HEK293 (cell line): ENCODE data around the gene TNS1.
A peak's percentile ranks its signal among the peaks of the same experiment; 100 is the strongest.

Source experiments
- CTCF ChIA-PET: fragments of 350-600 bp; formaldehyde crosslinking; extraction: SDS; loops from one replicate; lab custom pipeline; 2021; ENCODE audit warnings: antibody characterized with exemption; lab: Yijun Ruan, JAX
- POLR2A ChIA-PET: fragments of 300-600 bp; formaldehyde crosslinking; extraction: SDS; loops from one replicate; lab custom pipeline; 2020; ENCODE audit warnings: antibody characterized with exemption, inconsistent platforms; lab: Yijun Ruan, JAX
- H3K27ac ChIP-seq: fragments of 200-500 bp; sonication (Bioruptor generic); 2 replicates; pipeline ENCODE4 v1.5.1; 2014; ENCODE audit warnings: low read depth, low read length, control low read depth, inconsistent platforms; ENCODE audit errors: extremely low read depth
- H3K36me3 ChIP-seq, 2 experiments: fragments of 200-500 bp in 1 of 2; sonication (Bioruptor generic) in 1 of 2; 1 replicate in 1 of 2; 2 replicates in 1 of 2; pipeline ENCODE4 v1.5.1; 2014 to 2017; ENCODE audit warnings: inconsistent platforms in 2 of 2, low read length in 2 of 2; ENCODE audit not compliant: control insufficient read depth in 2 of 2, insufficient read depth in 1 of 2
- H3K4me1 ChIP-seq: fragments of 200-500 bp; sonication (Bioruptor generic); 2 replicates; pipeline ENCODE4 v1.5.1; 2014; ENCODE audit warnings: mild to moderate bottlenecking, low read length, inconsistent platforms; ENCODE audit not compliant: control insufficient read depth, insufficient read depth
- H3K4me3 ChIP-seq: 2 replicates; pipeline ENCODE4 v1.5.1; 2011; ENCODE audit warnings: low read depth, mild to moderate bottlenecking, control low read depth, low read length, moderate library complexity
- H3K9me3 ChIP-seq: fragments of 200-500 bp; sonication (Bioruptor generic); 2 replicates; pipeline ENCODE4 v1.5.1; 2014; ENCODE audit warnings: low read depth, low read length, inconsistent platforms; ENCODE audit not compliant: control insufficient read depth, insufficient read depth
- BCL11A ChIP-seq: fragments of 450-650 bp; formaldehyde crosslinking; IDR thresholded peaks from 2 replicates; pipeline ENCODE4 v1.5.1; 2016; ENCODE audit warnings: low read depth, missing biosample characterization, missing genetic modification characterization
- GLIS2 ChIP-seq: fragments of 450-650 bp; formaldehyde crosslinking; IDR thresholded peaks from 2 replicates; pipeline ENCODE4 v1.5.1; 2016; ENCODE audit warnings: missing biosample characterization, missing genetic modification characterization
- KLF10 ChIP-seq: fragments of 450-650 bp; IDR thresholded peaks from 2 replicates; pipeline ENCODE4 v1.5.1; 2018; ENCODE audit warnings: missing biosample characterization, mild to moderate bottlenecking, missing genetic modification characterization
- KLF9 ChIP-seq: fragments of 450-650 bp; formaldehyde crosslinking; IDR thresholded peaks from 2 replicates; pipeline ENCODE4 v1.5.1; 2016; ENCODE audit warnings: missing biosample characterization, missing genetic modification characterization, low read depth
- PATZ1 ChIP-seq: fragments of 450-650 bp; formaldehyde crosslinking; IDR thresholded peaks from 2 replicates; pipeline ENCODE4 v1.5.1; 2016; ENCODE audit warnings: missing biosample characterization, missing genetic modification characterization
- SCRT2 ChIP-seq: fragments of 450-650 bp; formaldehyde crosslinking; IDR thresholded peaks from 2 replicates; pipeline ENCODE4 v1.5.1; 2016; ENCODE audit warnings: missing biosample characterization, missing genetic modification characterization
- TRIM28 ChIP-seq: IDR thresholded peaks from 2 replicates; pipeline ENCODE4 v1.6.1; 2011; ENCODE audit warnings: low read length, control low read depth, borderline replicate concordance
- ZBTB20 ChIP-seq: fragments of 450-650 bp; formaldehyde crosslinking; IDR thresholded peaks from 2 replicates; pipeline ENCODE4 v1.5.1; 2016; ENCODE audit warnings: missing biosample characterization, missing genetic modification characterization
- ZBTB48 ChIP-seq: fragments of 450-650 bp; formaldehyde crosslinking; IDR thresholded peaks from 2 replicates; pipeline ENCODE4 v1.5.1; 2016; ENCODE audit warnings: missing biosample characterization, missing genetic modification characterization
- ZEB2 ChIP-seq: fragments of 450-650 bp; formaldehyde crosslinking; IDR thresholded peaks from 2 replicates; pipeline ENCODE4 v1.5.1; 2016; ENCODE audit warnings: missing biosample characterization, missing genetic modification characterization
- ZNF23 ChIP-seq: fragments of 450-650 bp; formaldehyde crosslinking; IDR thresholded peaks from 2 replicates; pipeline ENCODE4 v1.5.1; 2016; ENCODE audit warnings: missing biosample characterization, missing genetic modification characterization, borderline replicate concordance
- ZNF248 ChIP-seq: fragments of 450-650 bp; formaldehyde crosslinking; IDR thresholded peaks from 2 replicates; pipeline ENCODE4 v1.5.1; 2017; ENCODE audit warnings: missing biosample characterization, missing genetic modification characterization
- ZNF335 ChIP-seq: fragments of 450-650 bp; formaldehyde crosslinking; conservative IDR thresholded peaks from 2 replicates; pipeline ENCODE4 v1.5.1; 2016; ENCODE audit warnings: missing biosample characterization, missing genetic modification characterization
- ZNF513 ChIP-seq: fragments of 450-650 bp; IDR thresholded peaks from 2 replicates; pipeline ENCODE4 v1.5.1; 2018; ENCODE audit warnings: missing biosample characterization, missing genetic modification characterization
- ZNF660 ChIP-seq: fragments of 450-650 bp; IDR thresholded peaks from 2 replicates; pipeline ENCODE4 v1.5.1; 2018; ENCODE audit warnings: missing biosample characterization, mild to moderate bottlenecking, missing genetic modification characterization
- ZNF785 ChIP-seq: fragments of 450-650 bp; formaldehyde crosslinking; IDR thresholded peaks from 2 replicates; pipeline ENCODE4 v1.5.1; 2016; ENCODE audit warnings: missing biosample characterization, missing genetic modification characterization
- ZSCAN18 ChIP-seq: fragments of 450-650 bp; formaldehyde crosslinking; IDR thresholded peaks from 2 replicates; pipeline ENCODE4 v1.5.1; 2016; ENCODE audit warnings: missing biosample characterization, missing genetic modification characterization
- TF ChIP-seq, protein P1 (sequence below): fragments of 450-650 bp; formaldehyde crosslinking; IDR thresholded peaks from 2 replicates; pipeline ENCODE4 v1.5.1; 2016; ENCODE audit warnings: missing biosample characterization, missing genetic modification characterization
- TF ChIP-seq, protein P2 (sequence below): fragments of 450-650 bp; IDR thresholded peaks from 2 replicates; pipeline ENCODE4 v1.5.1; 2018; ENCODE audit warnings: missing biosample characterization, mild to moderate bottlenecking, missing genetic modification characterization
- TF ChIP-seq, protein P3 (sequence below): fragments of 450-650 bp; formaldehyde crosslinking; IDR thresholded peaks from 2 replicates; pipeline ENCODE4 v1.5.1; 2016; ENCODE audit warnings: missing biosample characterization, missing genetic modification characterization, borderline replicate concordance

The TNS1 gene

GRCh38 chr2:217756375-217757107 is 246.3 kb downstream of the TNS1 start:
- ChIA-PET POLR2A (no interaction called here), CTCF (interaction anchor here (0.6 to 1.7 kb wide), 28 partner anchors 15 to 1244 kb away, joined by 3 to 7 read pairs (median 3); partner anchors contain the start of gene IGFBP5)
- H3K36me3 ChIP-seq, result no peaks in the 10 kb centered on the region
- H3K27ac ChIP-seq, result no peak overlapping the region
- no peak overlapping the region for H3K4me3 ChIP-seq
- H3K4me1 ChIP-seq, result no peaks in the 10 kb centered on the region; the same call in 1 of the 2 replicates
- no peaks in the 10 kb centered on the region for H3K9me3 ChIP-seq
- TF ChIP-seq ZNF513 (no peak), ZNF23 (tag by site-specific recombination) (no peak), ZNF660 (tag by site-specific recombination) (peak; percentile 24; the same call in 1 of the 2 replicates), ZBTB48 (tag by site-specific recombination) (0 out of 2 replicates have a peak, but pooled peaks have one; percentile 38), ZNF785 (tag by site-specific recombination) (no peak), ZEB2 (0 out of 2 replicates have a peak, but pooled peaks have one; percentile 18), KLF10 (no peak), ZNF248 (tag by site-specific recombination) (no peak), SCRT2 (tag by site-specific recombination) (peak; percentile 61; the same call in 1 of the 2 replicates), ZBTB20 (tag by site-specific recombination) (no peak), TRIM28 (0 out of 2 replicates have a peak, but pooled peaks have one; percentile 19), PATZ1 (tag by site-specific recombination) (peak; percentile 57), ZNF335 (tag by site-specific recombination) (peak; percentile 74), GLIS2 (peak; percentile 53), KLF9 (tag by site-specific recombination) (no peak), BCL11A (no peak), ZSCAN18 (no peak)
- TF ChIP-seq, protein P1, sequence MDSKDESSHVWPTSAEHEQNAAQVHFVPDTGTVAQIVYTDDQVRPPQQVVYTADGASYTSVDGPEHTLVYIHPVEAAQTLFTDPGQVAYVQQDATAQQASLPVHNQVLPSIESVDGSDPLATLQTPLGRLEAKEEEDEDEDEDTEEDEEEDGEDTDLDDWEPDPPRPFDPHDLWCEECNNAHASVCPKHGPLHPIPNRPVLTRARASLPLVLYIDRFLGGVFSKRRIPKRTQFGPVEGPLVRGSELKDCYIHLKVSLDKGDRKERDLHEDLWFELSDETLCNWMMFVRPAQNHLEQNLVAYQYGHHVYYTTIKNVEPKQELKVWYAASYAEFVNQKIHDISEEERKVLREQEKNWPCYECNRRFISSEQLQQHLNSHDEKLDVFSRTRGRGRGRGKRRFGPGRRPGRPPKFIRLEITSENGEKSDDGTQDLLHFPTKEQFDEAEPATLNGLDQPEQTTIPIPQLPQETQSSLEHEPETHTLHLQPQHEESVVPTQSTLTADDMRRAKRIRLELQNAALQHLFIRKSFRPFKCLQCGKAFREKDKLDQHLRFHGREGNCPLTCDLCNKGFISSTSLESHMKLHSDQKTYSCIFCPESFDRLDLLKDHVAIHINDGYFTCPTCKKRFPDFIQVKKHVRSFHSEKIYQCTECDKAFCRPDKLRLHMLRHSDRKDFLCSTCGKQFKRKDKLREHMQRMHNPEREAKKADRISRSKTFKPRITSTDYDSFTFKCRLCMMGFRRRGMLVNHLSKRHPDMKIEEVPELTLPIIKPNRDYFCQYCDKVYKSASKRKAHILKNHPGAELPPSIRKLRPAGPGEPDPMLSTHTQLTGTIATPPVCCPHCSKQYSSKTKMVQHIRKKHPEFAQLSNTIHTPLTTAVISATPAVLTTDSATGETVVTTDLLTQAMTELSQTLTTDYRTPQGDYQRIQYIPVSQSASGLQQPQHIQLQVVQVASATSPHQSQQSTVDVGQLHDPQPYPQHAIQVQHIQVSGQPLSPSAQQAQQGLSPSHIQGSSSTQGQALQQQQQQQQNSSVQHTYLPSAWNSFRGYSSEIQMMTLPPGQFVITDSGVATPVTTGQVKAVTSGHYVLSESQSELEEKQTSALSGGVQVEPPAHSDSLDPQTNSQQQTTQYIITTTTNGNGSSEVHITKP, result no peak; the same call in 1 of the 2 replicates
- TF ChIP-seq, protein P2, sequence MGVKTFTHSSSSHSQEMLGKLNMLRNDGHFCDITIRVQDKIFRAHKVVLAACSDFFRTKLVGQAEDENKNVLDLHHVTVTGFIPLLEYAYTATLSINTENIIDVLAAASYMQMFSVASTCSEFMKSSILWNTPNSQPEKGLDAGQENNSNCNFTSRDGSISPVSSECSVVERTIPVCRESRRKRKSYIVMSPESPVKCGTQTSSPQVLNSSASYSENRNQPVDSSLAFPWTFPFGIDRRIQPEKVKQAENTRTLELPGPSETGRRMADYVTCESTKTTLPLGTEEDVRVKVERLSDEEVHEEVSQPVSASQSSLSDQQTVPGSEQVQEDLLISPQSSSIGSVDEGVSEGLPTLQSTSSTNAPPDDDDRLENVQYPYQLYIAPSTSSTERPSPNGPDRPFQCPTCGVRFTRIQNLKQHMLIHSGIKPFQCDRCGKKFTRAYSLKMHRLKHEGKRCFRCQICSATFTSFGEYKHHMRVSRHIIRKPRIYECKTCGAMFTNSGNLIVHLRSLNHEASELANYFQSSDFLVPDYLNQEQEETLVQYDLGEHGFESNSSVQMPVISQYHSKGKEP (tag by site-specific recombination), result no peak
- TF ChIP-seq, protein P3, sequence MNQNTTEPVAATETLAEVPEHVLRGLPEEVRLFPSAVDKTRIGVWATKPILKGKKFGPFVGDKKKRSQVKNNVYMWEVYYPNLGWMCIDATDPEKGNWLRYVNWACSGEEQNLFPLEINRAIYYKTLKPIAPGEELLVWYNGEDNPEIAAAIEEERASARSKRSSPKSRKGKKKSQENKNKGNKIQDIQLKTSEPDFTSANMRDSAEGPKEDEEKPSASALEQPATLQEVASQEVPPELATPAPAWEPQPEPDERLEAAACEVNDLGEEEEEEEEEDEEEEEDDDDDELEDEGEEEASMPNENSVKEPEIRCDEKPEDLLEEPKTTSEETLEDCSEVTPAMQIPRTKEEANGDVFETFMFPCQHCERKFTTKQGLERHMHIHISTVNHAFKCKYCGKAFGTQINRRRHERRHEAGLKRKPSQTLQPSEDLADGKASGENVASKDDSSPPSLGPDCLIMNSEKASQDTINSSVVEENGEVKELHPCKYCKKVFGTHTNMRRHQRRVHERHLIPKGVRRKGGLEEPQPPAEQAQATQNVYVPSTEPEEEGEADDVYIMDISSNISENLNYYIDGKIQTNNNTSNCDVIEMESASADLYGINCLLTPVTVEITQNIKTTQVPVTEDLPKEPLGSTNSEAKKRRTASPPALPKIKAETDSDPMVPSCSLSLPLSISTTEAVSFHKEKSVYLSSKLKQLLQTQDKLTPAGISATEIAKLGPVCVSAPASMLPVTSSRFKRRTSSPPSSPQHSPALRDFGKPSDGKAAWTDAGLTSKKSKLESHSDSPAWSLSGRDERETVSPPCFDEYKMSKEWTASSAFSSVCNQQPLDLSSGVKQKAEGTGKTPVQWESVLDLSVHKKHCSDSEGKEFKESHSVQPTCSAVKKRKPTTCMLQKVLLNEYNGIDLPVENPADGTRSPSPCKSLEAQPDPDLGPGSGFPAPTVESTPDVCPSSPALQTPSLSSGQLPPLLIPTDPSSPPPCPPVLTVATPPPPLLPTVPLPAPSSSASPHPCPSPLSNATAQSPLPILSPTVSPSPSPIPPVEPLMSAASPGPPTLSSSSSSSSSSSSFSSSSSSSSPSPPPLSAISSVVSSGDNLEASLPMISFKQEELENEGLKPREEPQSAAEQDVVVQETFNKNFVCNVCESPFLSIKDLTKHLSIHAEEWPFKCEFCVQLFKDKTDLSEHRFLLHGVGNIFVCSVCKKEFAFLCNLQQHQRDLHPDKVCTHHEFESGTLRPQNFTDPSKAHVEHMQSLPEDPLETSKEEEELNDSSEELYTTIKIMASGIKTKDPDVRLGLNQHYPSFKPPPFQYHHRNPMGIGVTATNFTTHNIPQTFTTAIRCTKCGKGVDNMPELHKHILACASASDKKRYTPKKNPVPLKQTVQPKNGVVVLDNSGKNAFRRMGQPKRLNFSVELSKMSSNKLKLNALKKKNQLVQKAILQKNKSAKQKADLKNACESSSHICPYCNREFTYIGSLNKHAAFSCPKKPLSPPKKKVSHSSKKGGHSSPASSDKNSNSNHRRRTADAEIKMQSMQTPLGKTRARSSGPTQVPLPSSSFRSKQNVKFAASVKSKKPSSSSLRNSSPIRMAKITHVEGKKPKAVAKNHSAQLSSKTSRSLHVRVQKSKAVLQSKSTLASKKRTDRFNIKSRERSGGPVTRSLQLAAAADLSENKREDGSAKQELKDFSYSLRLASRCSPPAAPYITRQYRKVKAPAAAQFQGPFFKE, result no peak
